Activated CD8-positive, alpha-beta memory T cell treated with anti-CD3 and anti-CD28 coated beads, Interleukin-2, amount 50 U/mL, for 4 hours (primary cell): ENCODE results near the gene MAPK13.

Experiments used
- DNase-seq: peaks from one replicate; pipeline ENCODE4 v3.0.0-alpha.2; 2020

MAPK13 gene

GRCh38 chr6:36155662-36156061, 25.3 kb downstream of the MAPK13 start:
- no peak for DNase-seq

- no peak for DNase-seq
Observed at GRCh38 chr6:36160147-36160760, 29.9 kb downstream of the MAPK13 start.

- DNase-seq = no peak
Observed at GRCh38 chr6:36169023-36170007, 39.0 kb downstream of the MAPK13 start.

GRCh38 chr6:36170704-36171103, 40.4 kb downstream of the MAPK13 start:
- no peak for DNase-seq

- DNase-seq = no peak
Observed at GRCh38 chr6:36171573-36171972, 41.3 kb downstream of the MAPK13 start.

GRCh38 chr6:36177166-36177565, 46.9 kb downstream of the MAPK13 start:
- DNase-seq = no peak

GRCh38 chr6:36178544-36178943, 48.2 kb downstream of the MAPK13 start:
- DNase-seq = no peak

- no peak for DNase-seq
Observed at GRCh38 chr6:36180126-36180525, 49.8 kb downstream of the MAPK13 start.

- no peak for DNase-seq
Observed at GRCh38 chr6:36184311-36184710, 54.0 kb downstream of the MAPK13 start.

GRCh38 chr6:36186199-36186598, 55.9 kb downstream of the MAPK13 start:
- no peak for DNase-seq

GRCh38 chr6:36187446-36187845, 57.1 kb downstream of the MAPK13 start:
- no peak for DNase-seq
